ENCODE results near the gene TSPAN8.

- TF ChIP-seq CTCF (IDR thresholded peaks at IDR 0.05) (no peak), POLR2A (IDR thresholded peaks at IDR 0.05) (no peak)
These were observed 17.0 kb upstream of the TSPAN8 start for GRCh38 chr12:71174825-71175224.
